OCI-LY3 (cell line): ENCODE results near the gene RASSF6.

ENCODE experiments used
- H2AFZ ChIP-seq: fragments of 200-600, 300-600 bp; shearing (Covaris generic); 2 replicates; pipeline ENCODE4 v1.6.0; 2014; ENCODE audit warnings: antibody characterized with exemption, low read depth, low read length
- H3K27ac ChIP-seq: fragments of 200-600, 300-600 bp; sonication (generic); 2 replicates; pipeline ENCODE4 v1.5.1; 2014; ENCODE audit warnings: mild to moderate bottlenecking, low read length, moderate library complexity, mixed read lengths
- H3K27me3 ChIP-seq: fragments of 200-600, 300-600 bp; sonication (generic); 2 replicates; pipeline ENCODE4 v1.6.1; 2014; ENCODE audit warnings: low read depth, low read length, mixed read lengths
- H3K36me3 ChIP-seq: fragments of 200-600, 300-600 bp; sonication (generic); replicated peaks from 2 replicates; pipeline ENCODE3; 2014; ENCODE audit warnings: low read depth, low read length, mixed read lengths
- H3K4me1 ChIP-seq: fragments of 300-600, 200-600 bp; sonication (generic); 2 replicates; pipeline ENCODE4 v1.6.1; 2014; ENCODE audit warnings: low read length, mixed read lengths
- H3K4me2 ChIP-seq: fragments of 200-600, 300-600 bp; sonication (generic); 2 replicates; pipeline ENCODE4 v1.6.1; 2014; ENCODE audit warnings: low read length, mixed read lengths
- H3K4me3 ChIP-seq: fragments of 300-600, 200-600 bp; sonication (generic); 2 replicates; pipeline ENCODE4 v1.5.1; 2014; ENCODE audit warnings: antibody characterized with exemption, mild to moderate bottlenecking, low read length, moderate library complexity
- H3K79me2 ChIP-seq: fragments of 300-600, 200-600 bp; shearing (Covaris generic); 2 replicates; pipeline ENCODE4 v1.6.1; 2014; ENCODE audit warnings: mild to moderate bottlenecking, low read length, mixed read lengths
- H3K9ac ChIP-seq: fragments of 300-600, 200-600 bp; shearing (Covaris generic); 2 replicates; pipeline ENCODE4 v1.6.0; 2014; ENCODE audit warnings: mild to moderate bottlenecking, low read length, moderate library complexity
- H3K9me3 ChIP-seq: fragments of 200-600, 300-600 bp; shearing (Covaris generic); 2 replicates; pipeline ENCODE4 v1.6.1; 2014; ENCODE audit warnings: low read length, mixed read lengths; ENCODE audit not compliant: insufficient read depth
- H4K20me1 ChIP-seq: fragments of 200-600, 300-600 bp; sonication (generic); 2 replicates; pipeline ENCODE4 v1.6.1; 2016; ENCODE audit warnings: low read length, mixed read lengths; ENCODE audit not compliant: insufficient read depth
- CTCF ChIP-seq: fragments of 200-600, 300-600 bp; sonication (generic); IDR thresholded peaks from 2 replicates; pipeline ENCODE4 v1.5.1; 2014; ENCODE audit warnings: antibody characterized with exemption, low read length, low read depth
- EZH2phosphoT487 ChIP-seq: fragments of 200-600 bp; shearing (Covaris generic); IDR thresholded peaks from 2 replicates; pipeline ENCODE4 v1.6.1; 2018; ENCODE audit warnings: antibody characterized with exemption, mixed run types, low read depth

Gene RASSF6

GRCh38 chr4:73544620-73545019 lies 75.6 kb downstream of the RASSF6 start:
- Histone ChIP-seq H2AFZ (no peak overlapping the region), H4K20me1 (no peaks in the 10 kb centered on the region), H3K9ac (no peak overlapping the region), H3K4me2 (no peak overlapping the region), H3K4me3 (no peak overlapping the region), H3K9me3 (no peaks in the 10 kb centered on the region), H3K36me3 (no peaks in the 10 kb centered on the region), H3K79me2 (no peaks in the 10 kb centered on the region), H3K27ac (no peak overlapping the region), H3K27me3 (no peaks in the 10 kb centered on the region), H3K4me1 (no peaks in the 10 kb centered on the region)
- no peak for TF ChIP-seq EZH2phosphoT487
- TF ChIP-seq CTCF = no peak

- no peak overlapping the region for H3K9ac ChIP-seq
- H3K79me2 ChIP-seq = no peaks in the 10 kb centered on the region
- H4K20me1 ChIP-seq = no peaks in the 10 kb centered on the region
- peaks cover 9% of the 10 kb centered on the region for H3K4me1 ChIP-seq
- H3K36me3 ChIP-seq = no peaks in the 10 kb centered on the region
- no peak overlapping the region for H3K4me3 ChIP-seq
- TF ChIP-seq EZH2phosphoT487 = no peak
- no peak for TF ChIP-seq CTCF
- H3K27me3 ChIP-seq = no peaks in the 10 kb centered on the region
- no peak overlapping the region for H3K4me2 ChIP-seq
- no peak overlapping the region for H2AFZ ChIP-seq
- H3K9me3 ChIP-seq = no peaks in the 10 kb centered on the region
- H3K27ac ChIP-seq = no peak overlapping the region
Measured at GRCh38 chr4:73541251-73541650, 79.0 kb downstream of the RASSF6 start.

GRCh38 chr4:73540826-73541225 lies 79.4 kb downstream of the RASSF6 start:
- Histone ChIP-seq H3K27me3 (no peaks in the 10 kb centered on the region), H3K4me2 (no peak overlapping the region), H3K9ac (no peak overlapping the region), H3K9me3 (no peaks in the 10 kb centered on the region), H4K20me1 (no peaks in the 10 kb centered on the region), H3K79me2 (no peaks in the 10 kb centered on the region), H3K36me3 (no peaks in the 10 kb centered on the region), H2AFZ (no peak overlapping the region), H3K4me1 (peaks cover 13% of the 10 kb centered on the region), H3K27ac (no peak overlapping the region), H3K4me3 (no peak overlapping the region)
- no peak for TF ChIP-seq EZH2phosphoT487
- no peak for TF ChIP-seq CTCF

GRCh38 chr4:73539386-73539785 lies 80.8 kb downstream of the RASSF6 start:
- H3K4me1 ChIP-seq = peaks cover 14% of the 10 kb centered on the region
- no peak for TF ChIP-seq EZH2phosphoT487
- no peak overlapping the region for H3K4me2 ChIP-seq
- no peaks in the 10 kb centered on the region for H3K79me2 ChIP-seq
- no peak overlapping the region for H3K4me3 ChIP-seq
- no peaks in the 10 kb centered on the region for H3K36me3 ChIP-seq
- no peak overlapping the region for H3K27ac ChIP-seq
- no peaks in the 10 kb centered on the region for H4K20me1 ChIP-seq
- H3K9me3 ChIP-seq = no peaks in the 10 kb centered on the region
- H3K27me3 ChIP-seq = no peaks in the 10 kb centered on the region
- no peak overlapping the region for H3K9ac ChIP-seq
- H2AFZ ChIP-seq = no peak overlapping the region

- Histone ChIP-seq H3K9ac (no peak overlapping the region), H3K4me1 (peaks cover 14% of the 10 kb centered on the region), H3K27me3 (no peaks in the 10 kb centered on the region), H3K9me3 (no peaks in the 10 kb centered on the region), H3K27ac (no peak overlapping the region), H4K20me1 (no peaks in the 10 kb centered on the region), H3K36me3 (no peaks in the 10 kb centered on the region), H2AFZ (no peak overlapping the region), H3K4me3 (no peak overlapping the region), H3K79me2 (no peaks in the 10 kb centered on the region), H3K4me2 (no peak overlapping the region)
- TF ChIP-seq CTCF (no peak), EZH2phosphoT487 (no peak)
Measured at GRCh38 chr4:73538162-73538561, 82.1 kb downstream of the RASSF6 start.
